Fibroblast of the aortic adventitia (primary cell): ENCODE data around the gene GPC1. TPM values are rescaled to one million over a fixed set of nuclear protein-coding genes. Genes with fewer than 3 reads are reported as not detected.

Source experiments
- DNase-seq: peaks from one replicate; pipeline ENCODE4 v3.0.0-alpha.2; 2010; ENCODE audit warnings: low read depth
- H3K4me3 ChIP-seq: 2 replicates; pipeline ENCODE4 v1.5.1; 2011; ENCODE audit warnings: low read depth, mild to moderate bottlenecking, control low read depth, low read length, moderate library complexity
- CTCF ChIP-seq: IDR thresholded peaks from 2 replicates; pipeline ENCODE4 v1.5.1; 2011; ENCODE audit warnings: mild to moderate bottlenecking, low read length, control low read depth, inconsistent platforms; ENCODE audit not compliant: insufficient read depth
- total RNA-seq: library from RNA; depleted of rRNA; stranded (reverse); fragments of >200 nt; gene quantifications from 2 replicates; pipeline ENCODE4 v1.2.3, GENCODE V29; 2012; ENCODE audit warnings: low replicate concordance

The GPC1 gene
- total RNA-seq, 1 donor, result 44.7 TPM

- no peak for TF ChIP-seq CTCF
- H3K4me3 ChIP-seq, result no peak overlapping the region
- DNase-seq, result peak; percentile 8
These were observed 34.3 kb downstream of the GPC1 start for GRCh38 chr2:240469740-240470139.

GRCh38 chr2:240472078-240472790 lies 36.8 kb downstream of the GPC1 start:
- no peak for TF ChIP-seq CTCF
- no peak for DNase-seq
- no peak overlapping the region for H3K4me3 ChIP-seq

GRCh38 chr2:240473211-240473610 lies 37.7 kb downstream of the GPC1 start:
- H3K4me3 ChIP-seq, result no peak overlapping the region
- no peak for TF ChIP-seq CTCF
- no peak for DNase-seq

GRCh38 chr2:240477916-240478315 lies 42.5 kb downstream of the GPC1 start:
- DNase-seq, result no peak
- no peak for TF ChIP-seq CTCF
- no peak overlapping the region for H3K4me3 ChIP-seq

- no peak for DNase-seq
- no peak overlapping the region for H3K4me3 ChIP-seq
- TF ChIP-seq CTCF, result no peak
These were observed 43.1 kb downstream of the GPC1 start for GRCh38 chr2:240478346-240479110.

- DNase-seq, result no peak
- TF ChIP-seq CTCF, result no peak
- no peak overlapping the region for H3K4me3 ChIP-seq
These were observed 43.6 kb downstream of the GPC1 start for GRCh38 chr2:240479111-240479501.
